NCI-H2171 treated with DMSO at 0.1 percent for 48 hours (cell line): ENCODE measurements around the gene AIP.

Source experiments
- DNase-seq: peaks from one replicate; lab custom pipeline; 2025; lab: John Stamatoyannopoulos, UW

Gene AIP

DNA sequence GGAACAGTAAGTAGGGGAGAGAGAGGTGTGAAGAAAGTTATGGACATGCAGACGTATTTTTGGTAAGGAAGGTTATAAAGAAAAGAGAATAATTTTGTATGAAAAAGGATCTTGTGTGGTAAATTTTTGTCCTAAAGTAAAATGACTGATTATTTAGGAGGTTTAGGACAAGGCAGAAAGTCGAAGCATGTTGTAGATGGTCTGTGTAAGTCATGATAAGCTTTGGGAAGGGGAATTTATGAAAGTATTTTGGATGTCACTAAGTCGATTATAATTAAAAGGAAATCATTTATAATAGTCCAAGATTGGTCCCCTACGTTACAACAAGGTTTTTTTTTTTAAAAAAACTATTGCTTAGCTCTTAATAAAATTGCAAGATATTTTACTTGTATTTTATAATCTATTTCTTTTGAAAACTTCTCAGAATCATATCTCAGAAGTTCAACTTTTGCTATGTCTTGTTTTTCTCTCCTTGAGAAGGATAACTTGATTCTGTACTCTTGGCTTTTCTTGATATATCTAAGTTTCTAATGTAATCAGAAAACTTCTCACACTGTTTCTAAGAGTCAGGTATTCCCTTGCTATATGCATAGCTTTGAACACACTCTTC lies 51.3 kb downstream of the AIP start:
- no peak for DNase-seq

DNA sequence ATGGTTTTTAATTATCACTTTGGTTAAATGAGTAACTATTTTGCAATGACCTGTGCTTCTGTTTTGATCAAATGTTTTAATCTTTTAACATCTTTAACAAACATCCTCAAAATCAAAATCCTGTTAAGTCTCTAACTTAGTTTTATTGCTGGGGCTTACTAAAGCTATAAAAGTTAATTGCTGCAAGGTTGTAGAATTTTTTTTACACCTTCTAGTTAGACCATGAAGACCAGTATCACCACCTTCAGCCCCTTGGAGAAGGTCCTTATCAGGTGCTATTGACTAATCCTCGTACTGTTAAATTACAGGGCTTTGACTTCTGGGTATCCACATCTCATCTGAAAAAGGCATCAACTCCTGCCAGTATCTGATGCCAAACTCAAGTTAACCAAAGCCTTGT lies 52.7 kb downstream of the AIP start:
- no peak for DNase-seq

DNA sequence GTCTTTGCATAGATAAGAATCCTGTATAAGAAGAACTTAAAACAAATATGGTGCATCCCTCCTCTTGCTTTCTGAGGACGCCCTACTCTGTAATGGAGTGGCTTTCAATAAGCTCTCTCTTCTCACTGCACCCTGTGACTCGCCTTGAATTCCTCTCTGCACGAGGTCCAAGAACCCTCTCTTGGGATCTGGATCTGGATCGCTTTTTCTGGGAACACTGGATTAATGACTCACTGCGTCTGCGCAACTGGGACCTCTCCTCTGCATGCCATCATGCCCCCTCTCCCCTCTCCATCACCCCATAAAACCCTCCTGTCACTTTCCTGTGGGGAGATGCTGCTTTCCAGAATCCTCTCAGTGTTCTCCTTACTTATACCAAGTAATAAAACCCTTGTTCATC lies 55.5 kb downstream of the AIP start:
- DNase-seq: no peak

DNA sequence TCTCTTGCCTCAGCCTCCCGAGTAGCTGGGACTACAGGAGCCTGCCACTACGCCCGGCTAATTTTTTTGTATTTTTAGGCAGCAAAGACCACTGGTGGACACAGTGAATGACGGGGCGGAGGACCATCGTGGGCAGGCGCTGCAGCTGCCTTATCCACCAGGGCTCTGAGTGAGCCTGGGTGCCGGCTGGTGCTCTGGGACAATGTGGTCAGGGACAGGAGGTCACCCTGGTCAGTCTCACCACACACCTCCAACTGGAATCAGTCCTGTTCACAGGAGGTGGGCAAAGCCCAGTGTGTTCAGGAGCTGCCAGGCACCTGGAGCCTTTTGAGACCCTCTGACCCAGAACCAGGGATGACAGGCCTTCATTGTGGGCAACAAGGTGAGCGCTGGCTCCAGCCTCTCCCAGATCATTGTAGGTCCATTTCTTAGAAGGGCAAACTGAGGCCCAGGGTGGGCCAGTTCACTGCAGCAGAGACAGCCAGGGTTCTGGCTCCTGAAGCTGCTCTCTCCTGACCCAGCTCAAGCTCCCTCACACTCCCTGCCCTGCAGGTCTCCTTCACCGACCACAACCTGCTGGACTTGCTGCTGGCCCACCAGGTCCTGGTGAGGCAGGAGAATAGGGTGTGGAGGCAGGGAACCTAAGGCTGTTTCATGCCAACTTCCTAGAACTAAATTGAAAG lies 56.1 kb downstream of the AIP start:
- DNase-seq: no peak

DNA sequence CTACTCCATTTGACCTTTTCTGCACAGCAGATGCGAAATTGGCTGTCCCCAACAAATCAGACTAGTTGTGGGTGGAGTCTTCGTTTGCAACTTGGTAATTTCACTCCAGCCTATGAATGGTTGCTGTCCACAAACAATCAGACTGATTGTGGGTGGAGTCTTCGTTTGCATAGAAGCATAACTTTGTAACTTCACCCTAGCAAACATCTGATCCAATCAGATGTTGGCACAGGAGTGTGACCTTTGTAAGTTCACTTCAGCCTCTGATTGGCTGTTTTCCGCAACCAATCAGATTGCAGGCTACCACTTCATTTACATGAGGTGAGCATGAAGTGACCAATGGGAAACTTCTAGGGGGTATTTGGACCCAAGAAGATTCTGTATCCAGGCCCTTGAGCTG lies 56.7 kb downstream of the AIP start:
- no peak for DNase-seq
